Measurements from ENCODE around the gene PCBP3.

DNA sequence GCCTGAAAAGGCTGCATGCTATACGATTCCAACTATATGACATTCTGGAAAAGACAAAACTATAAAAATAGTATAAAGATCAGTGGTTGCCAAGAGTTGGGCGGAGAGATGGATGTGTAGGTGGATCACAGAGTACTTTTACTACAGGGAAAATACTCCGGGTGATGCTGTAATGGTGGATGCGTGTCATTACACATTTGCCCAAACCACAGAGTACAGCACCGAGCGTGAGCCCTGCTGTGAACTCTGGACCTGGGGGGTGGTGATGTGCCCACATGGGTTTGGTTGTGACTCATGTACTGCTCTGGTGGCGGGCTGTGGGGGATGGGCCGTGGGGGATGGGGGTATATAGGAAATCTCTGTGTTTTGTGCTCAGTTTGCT is 175.4 kb downstream of the PCBP3 start:
- TF ChIP-seq ZNF274 (IDR thresholded peaks at IDR 0.05; ENCODE audit: low read depth, low read length) = no peak
- TF ChIP-seq YY1 (IDR thresholded peaks at IDR 0.05; ENCODE audit: insufficient read depth, insufficient read length) = no peak
